Measurements from ENCODE around the gene FAM149A.

FAM149A gene

GRCh38 chr4:186172546-186172945 is 68.0 kb downstream of the FAM149A start (continued):
- TF ChIP-seq ZNF792 (tag by site-specific recombination; IDR thresholded peaks at IDR 0.05) (no peak), GLIS2 (tag by site-specific recombination; IDR thresholded peaks at IDR 0.05) (no peak)

GRCh38 chr4:186188107-186188506 is 83.6 kb downstream of the FAM149A start:
- no peaks in the 10 kb centered on the region for H3K9me3 ChIP-seq (ENCODE audit: control insufficient read depth, insufficient read depth, low read depth, low read length)
- H3K4me1 ChIP-seq (ENCODE audit: control insufficient read depth, insufficient read depth, low read length), result no peaks in the 10 kb centered on the region; the same call in 1 of the 2 replicates
- ChIA-PET POLR2A (no interaction called here), CTCF (interaction anchor here (0.6 kb wide), 1 partner anchor 108 kb away, joined by 3 read pairs; no protein-coding TSS in a partner anchor)
- no peaks in the 10 kb centered on the region for H3K36me3 ChIP-seq (ENCODE audit: control insufficient read depth in 2 of 2, insufficient read depth in 1 of 2, low read length in 2 of 2)
- H3K4me3 ChIP-seq (ENCODE audit: low read depth, low read length), result no peak overlapping the region
- TF ChIP-seq ZNF555 (tag by site-specific recombination; conservative IDR thresholded peaks at IDR 0.05) (0 out of 2 replicates have a peak, but pooled peaks have one; percentile 24), ZNF510 (tag by site-specific recombination; IDR thresholded peaks at IDR 0.05; ENCODE audit: insufficient replicate concordance) (no peak), TSHZ1 (tag by site-specific recombination; IDR thresholded peaks at IDR 0.05; ENCODE audit: borderline replicate concordance) (no peak), ZNF623 (tag by site-specific recombination; IDR thresholded peaks at IDR 0.05) (0 out of 2 replicates have a peak, but pooled peaks have one; percentile 18), ZNF266 (tag by site-specific recombination; IDR thresholded peaks at IDR 0.05; ENCODE audit: low read depth) (peak; percentile 32; the same call in 1 of the 2 replicates), ZNF426 (tag by site-specific recombination; IDR thresholded peaks at IDR 0.05) (peak; percentile 44), ZNF121 (tag by site-specific recombination; IDR thresholded peaks at IDR 0.05) (no peak), ZNF677 (tag by site-specific recombination; IDR thresholded peaks at IDR 0.05) (no peak), REST (tag by site-specific recombination; IDR thresholded peaks at IDR 0.05) (0 out of 2 replicates have a peak, but pooled peaks have one; percentile 17), ZNF174 (tag by site-specific recombination; IDR thresholded peaks at IDR 0.05) (no peak), KLF7 (tag by site-specific recombination; IDR thresholded peaks at IDR 0.05; ENCODE audit: borderline replicate concordance) (no peak), KLF9 (tag by site-specific recombination; IDR thresholded peaks at IDR 0.05; ENCODE audit: low read depth) (no peak), ZNF112 (tag by site-specific recombination; IDR thresholded peaks at IDR 0.05) (no peak), ZNF394 (tag by site-specific recombination; IDR thresholded peaks at IDR 0.05; ENCODE audit: borderline replicate concordance) (peak; percentile 59; the same call in 1 of the 2 replicates), ZNF518A (tag by site-specific recombination; conservative IDR thresholded peaks at IDR 0.05; ENCODE audit: low read depth) (peak; percentile 69), ZNF701 (tag by site-specific recombination; IDR thresholded peaks at IDR 0.05) (no peak), ZFP3 (tag by site-specific recombination; IDR thresholded peaks at IDR 0.05; ENCODE audit: low read depth) (no peak)
- no peak overlapping the region for H3K27ac ChIP-seq (ENCODE audit: extremely low read depth, low read depth, low read length)

Measured in HEK293 (cell line).